KBM-7 (cell line): ENCODE measurements around the gene NLRP12.
A peak's percentile ranks its signal among the peaks of the same experiment; 100 is the strongest.
"Not testable (repeated sequence)": the region's sequence is repeated elsewhere in the genome, so short reads cannot be mapped to it uniquely, and the experiment has no call there.

Experiments used
- DNase-seq: peaks from one replicate; pipeline ENCODE4 v3.0.0-alpha.2; 2015
- in situ Hi-C: fragments of 300-500 bp; cut with MboI; formaldehyde crosslinking; loops from 2 replicates; pipeline ENCODE4 v1.14.3; 2020; ENCODE audit warnings: low sequenced_read_pairs, low pct_unique_long_range_greater_than_20kb, mixed read lengths

Gene NLRP12

DNA sequence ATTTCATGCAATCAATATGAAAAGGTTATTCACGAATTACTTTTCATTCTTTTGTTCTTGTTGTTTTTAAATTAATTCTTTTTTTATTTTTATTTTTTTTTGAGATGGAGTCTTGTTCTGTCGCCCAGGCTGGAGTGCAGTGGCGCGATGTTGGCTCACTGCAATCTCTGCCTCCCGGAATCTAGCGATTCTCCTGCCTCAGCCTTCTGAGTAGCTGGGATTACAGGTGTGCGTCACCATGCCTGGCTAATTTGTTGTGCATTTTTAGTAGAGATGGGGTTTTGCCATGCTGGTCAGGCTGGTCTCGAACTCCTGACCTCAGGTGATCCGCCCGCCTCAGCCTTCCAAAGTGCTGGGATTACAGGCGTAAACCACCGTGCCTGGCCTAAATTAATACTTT is 16.1 kb upstream of the NLRP12 start:
- in situ Hi-C loops = not testable (repeated sequence)

DNA sequence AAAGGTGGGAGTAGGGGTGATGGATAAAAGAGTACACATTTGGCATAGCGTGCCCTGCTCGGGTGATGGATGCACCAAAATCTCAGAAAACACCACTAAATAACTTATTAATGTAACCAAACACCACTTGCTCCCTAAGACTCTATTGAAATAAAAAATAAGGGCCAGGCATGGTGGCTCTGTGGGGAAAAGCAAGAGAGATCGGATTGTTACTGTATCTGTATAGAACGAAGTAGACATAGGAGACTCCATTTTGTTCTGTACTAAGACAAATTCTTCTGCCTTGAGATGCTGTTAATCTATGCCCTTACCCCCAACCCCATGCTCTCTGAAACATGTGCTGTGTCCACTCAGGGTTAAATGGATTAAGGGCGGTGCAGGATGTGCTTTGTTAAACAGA is 14.3 kb upstream of the NLRP12 start:
- DNase-seq, in situ Hi-C loops: not testable (repeated sequence)

More for the DNA sequence above, 16.1 kb upstream of the NLRP12 start:
- DNase-seq = not testable (repeated sequence)

DNA sequence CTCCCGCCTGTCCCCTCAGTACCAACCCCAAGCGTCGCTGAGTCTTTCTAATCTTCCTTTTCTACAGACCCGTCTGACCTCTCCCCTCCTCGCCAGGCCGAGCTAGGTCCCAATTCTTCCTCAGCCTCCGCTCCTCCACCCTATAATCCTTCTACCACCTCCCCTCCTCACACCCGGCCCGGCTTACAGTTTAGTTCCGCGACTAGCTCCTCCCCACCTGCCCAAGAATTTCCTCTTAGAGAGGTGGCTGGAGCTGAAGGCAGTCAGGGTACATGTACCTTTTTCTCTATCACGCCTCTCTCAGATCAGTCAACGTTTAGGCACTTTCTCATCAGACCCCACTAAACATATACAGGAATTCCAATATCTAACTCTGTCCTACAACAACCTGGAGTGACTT is 8.7 kb upstream of the NLRP12 start:
- DNase-seq, in situ Hi-C loops: not testable (repeated sequence)

DNA sequence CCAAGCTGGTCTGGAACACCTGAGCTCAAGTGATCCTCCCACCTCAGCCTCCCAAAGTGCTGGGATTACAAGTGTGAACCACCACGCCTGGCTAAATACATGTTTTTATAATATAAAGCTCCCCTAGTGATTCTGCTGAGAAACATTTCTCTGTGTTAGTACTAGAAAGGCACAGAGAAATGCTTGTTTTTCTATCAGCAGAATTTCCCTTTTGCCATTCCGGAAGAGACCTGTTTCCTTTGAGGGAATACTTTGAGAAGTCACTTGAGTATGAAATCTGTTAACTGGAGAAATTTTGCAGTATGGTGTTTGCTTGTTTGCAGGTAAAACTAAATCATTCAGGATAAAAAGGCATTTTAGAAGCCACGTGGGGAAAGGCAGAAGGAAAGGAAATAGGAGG is 4.4 kb upstream of the NLRP12 start:
- in situ Hi-C loops = no loop called here

DNA sequence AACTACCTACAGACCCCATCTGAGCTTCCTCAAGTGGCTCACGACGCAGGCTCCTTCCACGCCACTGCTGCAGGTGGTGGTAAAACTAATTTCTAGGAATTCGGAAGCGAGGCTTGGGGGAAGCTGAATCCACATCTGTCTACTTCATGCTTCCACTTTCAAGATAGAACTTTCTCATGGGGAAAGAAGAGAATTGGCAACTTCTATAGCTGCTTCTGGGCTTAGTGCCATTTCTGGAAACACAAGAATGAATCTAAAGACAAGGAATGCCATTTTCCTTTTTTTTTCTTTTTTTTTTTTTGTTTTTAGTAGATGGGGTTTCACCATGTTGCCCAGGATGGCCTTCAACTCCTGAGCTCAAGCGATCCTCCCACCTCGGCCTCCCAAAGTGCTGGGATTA is 2.8 kb upstream of the NLRP12 start:
- DNase-seq = no peak
- in situ Hi-C loops = no loop called here

More for the DNA sequence above, 4.4 kb upstream of the NLRP12 start:
- DNase-seq = no peak

DNA sequence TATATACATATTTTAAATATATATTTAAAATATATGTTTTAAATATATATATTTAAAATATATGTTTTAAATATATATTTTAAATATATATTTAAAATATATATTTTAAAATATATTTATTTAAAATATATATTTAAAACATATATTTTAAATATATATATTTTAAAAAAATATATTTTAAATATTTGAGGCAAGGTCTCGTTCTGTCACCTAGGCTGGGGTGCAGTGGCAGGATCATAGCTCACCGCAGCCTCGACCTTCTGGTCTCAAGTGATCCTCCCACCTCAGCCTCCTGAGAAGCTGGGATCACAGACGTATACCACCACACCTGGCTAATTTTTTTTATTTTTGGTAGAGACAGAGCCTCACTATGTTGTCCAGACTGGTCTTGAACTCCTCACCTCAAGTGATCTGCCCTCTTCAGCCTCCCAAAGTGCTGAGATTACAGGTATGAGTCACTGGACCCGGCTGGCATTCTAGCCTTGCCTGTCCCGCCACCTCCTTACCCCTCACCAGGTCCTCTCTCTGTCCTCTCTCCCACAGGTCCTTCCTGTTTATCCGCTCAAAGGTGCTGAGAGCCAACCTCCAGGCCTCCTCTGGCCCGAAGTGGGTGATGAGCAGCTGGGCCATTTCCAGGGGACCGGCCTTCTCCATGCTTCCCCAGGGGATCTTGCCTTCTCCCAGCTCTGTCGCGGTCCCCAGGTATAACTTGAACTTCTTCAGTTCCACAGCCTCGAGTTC is 564 bp downstream of the NLRP12 start:
- in situ Hi-C loops = no loop called here
- no peak for DNase-seq

DNA sequence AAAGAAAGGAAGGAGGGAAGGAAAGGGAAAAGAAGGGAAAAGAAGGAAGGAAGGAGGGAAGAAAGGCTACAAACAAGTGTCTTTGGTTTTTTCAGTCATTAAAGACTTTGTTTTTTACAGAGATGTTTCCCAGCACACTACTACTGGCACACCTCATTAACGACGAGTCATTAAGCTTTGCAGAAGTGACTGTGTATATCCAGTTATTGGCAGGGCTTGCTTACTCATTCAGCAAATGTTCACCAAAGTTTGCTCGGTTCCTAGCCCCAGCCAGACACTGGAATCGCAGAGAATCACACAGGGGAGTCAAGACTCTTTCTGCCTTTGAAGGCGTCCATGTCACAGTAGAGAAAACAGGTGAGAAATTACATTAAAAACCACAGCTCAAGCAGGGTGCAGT is 4.3 kb downstream of the NLRP12 start:
- in situ Hi-C loops = no loop called here
- DNase-seq = no peak

DNA sequence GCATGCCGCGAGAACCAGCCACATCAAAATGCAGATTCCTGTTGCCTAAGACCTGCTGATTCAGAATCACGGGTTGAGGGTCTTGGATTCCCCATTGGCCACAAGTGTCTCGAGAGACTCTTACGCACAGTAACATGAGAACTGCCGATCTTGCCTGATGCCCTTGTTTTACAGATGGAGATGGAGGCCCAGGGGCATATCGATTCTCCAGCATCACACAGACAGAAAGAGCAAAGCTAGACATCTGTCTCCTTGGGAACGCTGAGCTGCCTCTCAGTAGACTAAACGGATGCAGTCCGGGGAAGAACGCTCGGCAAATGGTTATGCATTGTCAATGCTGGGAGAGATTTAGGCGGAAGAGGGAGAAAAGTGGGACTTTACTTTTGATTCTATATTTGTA is 5.4 kb downstream of the NLRP12 start:
- in situ Hi-C loops = no loop called here
- no peak for DNase-seq

DNA sequence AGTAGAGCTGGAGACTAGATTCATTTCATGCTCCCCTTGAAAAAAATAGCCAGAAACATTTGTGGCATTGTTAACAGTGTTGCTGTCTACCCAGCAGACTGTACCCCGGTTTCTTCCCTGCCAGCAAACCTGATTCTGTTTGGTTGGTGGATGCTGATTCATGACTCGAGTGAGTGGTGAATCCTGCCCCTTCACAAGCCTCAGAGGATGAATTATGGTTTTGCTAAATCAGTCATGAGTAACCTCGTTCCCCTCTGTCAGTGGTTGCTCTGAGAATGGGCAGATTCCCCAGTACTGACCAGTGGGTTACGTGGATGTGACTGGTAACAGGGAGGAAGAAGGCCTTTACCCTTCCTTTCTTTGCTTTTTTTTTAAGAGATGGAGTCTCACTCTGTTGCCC is 10.1 kb downstream of the NLRP12 start:
- no peak for DNase-seq
- in situ Hi-C loops = no loop called here

DNA sequence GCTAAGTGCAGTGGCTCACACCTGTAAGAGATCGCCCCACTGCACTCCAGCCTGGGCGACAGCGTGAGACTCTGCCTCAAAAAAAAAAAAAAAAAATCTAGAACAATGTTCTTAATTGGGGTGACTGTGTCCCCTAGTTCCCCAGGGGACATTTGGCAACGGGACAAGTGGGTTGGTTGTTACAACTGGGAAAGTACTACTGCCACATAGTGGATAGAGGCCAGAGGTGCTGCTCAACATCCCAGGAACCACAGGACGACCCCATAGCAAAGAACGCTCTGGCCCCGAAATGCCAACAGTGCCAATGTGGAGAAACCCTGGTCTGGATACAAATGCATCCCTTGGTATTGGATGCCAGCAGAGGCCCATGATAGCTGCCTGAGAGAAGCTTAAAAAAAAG is 11.8 kb downstream of the NLRP12 start:
- DNase-seq = no peak
- in situ Hi-C loops = no loop called here

DNA sequence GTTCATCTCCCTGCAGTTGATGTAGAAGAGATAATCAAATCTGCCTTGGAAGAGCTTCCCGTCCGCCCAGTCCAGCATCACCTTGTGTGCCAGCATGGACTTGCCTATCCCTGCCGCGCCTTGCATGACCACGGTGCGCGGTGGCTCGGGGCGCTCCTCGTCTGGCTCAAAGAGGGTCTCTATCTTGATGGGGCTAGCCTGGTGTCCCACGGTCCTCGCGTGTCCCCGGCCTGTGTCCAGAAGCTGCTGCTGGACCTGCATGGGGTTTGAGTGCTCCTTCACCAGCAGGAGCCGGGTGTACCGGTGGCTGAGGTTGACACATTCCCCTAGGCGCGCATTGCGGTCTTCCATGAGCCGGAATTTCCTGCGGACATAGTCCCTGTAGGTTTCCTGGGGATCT is 13.2 kb downstream of the NLRP12 start:
- in situ Hi-C loops = no loop called here
- DNase-seq = no peak

DNA sequence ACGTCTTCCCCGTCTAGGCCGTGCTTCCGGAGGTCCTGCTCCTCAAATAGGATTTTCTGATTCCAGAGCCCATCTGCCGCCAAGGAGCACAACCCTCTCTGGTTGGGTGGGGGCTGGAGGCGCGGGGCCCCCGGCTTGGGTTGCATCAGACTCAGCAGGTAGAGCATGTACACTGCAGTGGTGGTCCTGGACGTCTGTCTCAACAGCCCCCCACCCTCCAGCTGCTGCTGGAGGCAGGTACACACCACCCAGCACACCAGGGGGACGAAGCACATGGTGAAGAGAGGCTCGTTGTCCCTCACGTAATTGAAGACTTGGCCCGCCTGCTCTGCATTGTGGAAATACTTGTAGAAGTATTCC is 13.9 kb downstream of the NLRP12 start:
- no peak for DNase-seq
- in situ Hi-C loops = no loop called here

DNA sequence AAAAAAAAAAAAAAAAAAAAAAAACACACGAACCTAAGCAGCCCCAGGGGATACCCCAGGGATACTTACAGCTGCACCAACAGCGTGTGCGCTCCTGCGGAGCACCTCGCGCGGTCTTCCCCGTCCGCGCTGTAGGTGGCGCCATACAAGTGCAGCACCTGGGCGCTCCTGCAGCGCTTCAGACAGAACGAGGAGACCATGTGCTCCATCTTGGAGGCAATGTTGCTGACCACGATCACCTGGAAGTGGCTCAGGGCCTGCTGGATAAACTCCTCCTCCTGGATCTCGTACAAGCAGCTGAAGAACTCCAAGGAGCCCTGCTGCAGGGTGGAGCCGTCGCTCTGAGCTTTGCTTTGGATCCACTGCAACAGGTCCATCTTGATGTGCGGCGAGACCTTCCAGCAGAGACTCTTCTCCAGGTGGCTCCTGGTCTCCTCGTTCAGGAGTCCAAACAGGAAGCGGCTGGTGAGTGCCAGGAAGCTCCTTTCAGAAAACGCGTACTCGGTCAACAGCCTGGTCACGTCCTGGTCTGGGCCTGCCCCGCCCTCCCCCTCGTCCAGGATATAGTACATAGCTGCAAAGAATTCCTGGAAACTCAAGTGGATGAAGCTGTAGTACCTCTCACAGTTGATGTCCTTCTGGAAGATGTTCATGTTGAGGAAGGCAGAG is 14.5 kb downstream of the NLRP12 start:
- no peak for DNase-seq
- in situ Hi-C loops = no loop called here

DNA sequence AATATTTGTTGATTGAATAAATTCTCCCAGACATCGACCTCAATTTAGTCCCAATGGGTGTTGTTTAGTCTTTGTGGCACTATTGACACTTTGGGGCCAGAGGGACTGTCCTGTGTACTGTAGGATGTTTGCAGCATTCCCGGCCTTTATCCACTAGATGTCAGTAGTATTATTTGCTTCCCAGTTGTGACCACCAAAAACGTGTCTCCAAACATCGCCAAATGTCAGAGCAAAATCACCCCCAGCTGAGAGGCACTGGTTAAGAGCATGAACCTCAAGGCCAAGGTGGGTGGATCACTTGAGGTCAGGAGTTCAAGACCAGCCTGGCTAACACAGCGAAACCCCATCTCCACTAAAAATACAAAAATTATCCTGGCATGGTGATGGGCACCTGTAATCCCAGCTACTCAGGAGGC is 15.4 kb downstream of the NLRP12 start:
- DNase-seq = peak; percentile 38

DNA sequence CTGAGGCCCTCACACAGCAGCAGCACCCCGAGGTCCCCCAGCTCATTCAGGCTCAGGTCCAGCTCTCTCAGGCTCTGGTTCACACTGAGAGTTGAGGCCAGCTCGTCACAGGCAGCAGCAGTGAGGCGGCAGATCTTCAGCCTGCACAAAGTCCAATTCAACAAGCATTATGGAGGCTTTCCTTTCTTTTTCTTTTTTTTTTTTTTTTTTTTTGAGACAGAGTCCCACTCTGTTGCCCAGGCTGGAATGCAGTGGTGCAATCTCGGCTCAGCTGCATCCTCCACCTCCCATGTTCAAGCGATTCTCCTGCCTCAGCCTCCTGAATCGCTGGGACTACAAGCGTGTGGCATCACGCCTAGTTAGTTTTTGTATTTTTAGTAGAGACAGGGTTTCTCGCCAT is 22.9 kb downstream of the NLRP12 start:
- no peak for DNase-seq
- in situ Hi-C loops = no loop called here

More for the DNA sequence above, 15.4 kb downstream of the NLRP12 start:
- in situ Hi-C loops = no loop called here

DNA sequence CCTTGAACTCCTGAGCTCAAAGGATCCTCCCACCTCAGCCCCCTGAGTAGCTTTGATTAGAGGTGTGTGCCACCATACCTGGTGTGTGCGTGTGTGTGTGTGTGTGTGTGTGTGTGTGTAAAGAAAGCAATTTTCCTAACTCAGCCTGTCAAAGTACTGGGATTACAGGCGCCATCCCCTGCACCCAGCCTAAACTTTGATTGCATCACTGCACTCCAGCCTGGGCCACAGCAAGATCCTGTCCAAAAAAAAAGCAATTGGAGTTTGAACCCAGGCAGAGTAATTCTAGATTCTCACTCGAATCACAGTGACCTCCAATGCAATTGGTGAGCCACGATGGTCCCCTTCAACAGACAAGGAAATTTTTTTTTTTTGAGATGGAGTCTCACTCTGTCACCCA is 29.1 kb downstream of the NLRP12 start:
- DNase-seq = no peak
- in situ Hi-C loops = no loop called here

DNA sequence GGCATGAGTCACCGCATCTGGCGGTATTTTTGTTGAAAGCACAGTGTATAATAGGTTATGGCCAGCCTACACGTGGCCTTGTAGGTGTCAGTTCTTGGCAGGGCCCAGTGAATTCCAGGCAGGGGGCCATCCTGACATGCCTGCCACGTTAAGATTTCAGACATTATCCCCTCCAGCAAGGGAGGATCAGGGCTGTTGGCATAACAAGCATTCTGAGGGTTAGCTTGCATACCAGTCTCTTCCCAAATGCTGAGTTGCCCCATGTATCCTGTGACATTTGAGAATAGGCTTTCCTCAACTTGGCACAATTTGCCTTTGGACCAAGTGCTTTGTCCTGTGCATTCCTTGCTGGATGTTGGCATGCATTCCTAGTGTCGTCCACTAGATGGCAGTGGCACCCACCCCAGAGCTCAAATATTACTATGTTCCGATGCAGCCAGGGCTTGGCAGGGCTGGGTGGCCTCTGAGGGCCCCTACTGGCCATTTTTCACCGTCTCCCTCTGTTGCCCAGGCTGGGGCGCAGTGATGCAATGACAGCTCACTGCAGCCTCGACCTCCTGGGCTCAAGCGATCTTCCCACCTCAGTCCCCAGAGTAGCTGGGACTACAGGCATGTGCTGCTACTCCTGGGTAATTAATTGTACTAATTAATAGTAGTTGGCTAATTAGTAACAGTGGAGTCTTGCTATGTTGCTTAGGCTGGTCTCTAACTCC is 31.2 kb downstream of the NLRP12 start:
- in situ Hi-C loops = no loop called here
- peak; percentile 93 for DNase-seq

DNA sequence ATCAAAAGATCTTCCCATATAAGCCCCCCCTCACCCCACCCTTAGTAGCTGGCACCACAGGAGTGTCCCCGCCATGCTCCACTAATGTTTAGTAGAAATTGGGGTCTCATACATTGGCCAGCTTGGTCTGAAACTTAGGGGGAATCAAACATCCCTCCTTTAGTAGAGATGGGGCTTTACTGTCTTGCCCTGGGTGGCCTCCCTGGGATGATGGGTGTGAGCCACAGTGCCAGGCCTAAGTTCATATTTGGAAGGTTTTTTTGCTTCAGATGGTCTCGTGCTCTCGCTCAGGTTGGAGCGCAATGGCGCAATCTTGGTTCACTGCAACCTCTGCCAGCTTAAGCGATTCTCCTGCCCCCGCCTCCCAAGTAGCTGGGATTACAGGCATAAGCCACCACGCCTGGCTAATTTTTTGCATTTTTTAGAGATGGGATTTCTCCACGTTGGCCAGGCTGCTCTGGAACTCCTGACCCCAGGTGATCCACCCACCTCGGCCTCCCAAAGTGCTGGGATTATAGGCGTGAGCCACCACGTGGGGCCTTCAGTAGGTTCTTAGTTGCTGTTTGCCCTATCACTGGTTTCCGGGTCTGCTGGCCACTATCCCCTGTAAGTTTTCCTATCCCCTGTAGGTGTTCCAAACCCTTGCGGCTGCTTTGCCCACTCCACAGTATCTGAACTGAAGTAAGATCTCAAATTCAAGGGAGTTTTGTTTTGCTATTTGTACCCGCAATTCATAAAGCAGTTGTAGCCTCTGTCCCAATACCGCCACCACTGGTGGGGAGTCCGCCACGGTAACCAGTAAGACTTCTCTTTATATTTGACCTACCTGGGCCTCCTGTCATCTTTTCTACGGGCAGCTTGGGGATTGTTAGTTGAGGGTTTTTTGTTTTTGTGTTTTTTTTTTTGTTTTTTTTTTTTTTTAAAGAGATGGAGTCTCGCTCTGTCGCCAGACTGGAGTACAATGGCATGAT is 34.1 kb downstream of the NLRP12 start:
- no peak for DNase-seq
- in situ Hi-C loops = no loop called here

DNA sequence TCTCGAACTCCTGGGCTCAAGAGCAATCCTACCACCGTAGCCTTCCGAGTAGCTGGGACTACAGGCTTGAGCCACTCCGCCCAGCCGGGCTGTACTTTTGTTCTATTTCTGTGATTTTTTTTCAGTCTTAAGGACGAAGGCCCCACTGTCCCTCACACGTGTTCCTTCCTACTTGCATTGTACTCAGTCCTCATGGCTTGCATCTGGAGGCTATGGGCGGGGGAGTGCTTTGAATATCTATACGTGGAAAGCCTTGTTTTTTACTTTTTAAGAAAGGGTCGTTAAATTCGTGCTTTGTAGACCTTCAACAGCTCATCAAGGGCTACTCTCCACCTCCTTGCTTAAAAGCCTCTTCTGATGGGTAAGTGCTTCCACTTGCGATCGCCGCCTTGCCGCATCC is 36.8 kb downstream of the NLRP12 start:
- in situ Hi-C loops = no loop called here
- DNase-seq = no peak
